ENCODE results near the gene SLC9B2. TPM values are rescaled to one million over a fixed set of nuclear protein-coding genes. Genes with fewer than 3 reads are reported as not detected.
"Not testable (repeated sequence)": the region's sequence is repeated elsewhere in the genome, so short reads cannot be mapped to it uniquely, and the experiment has no call there.

SLC9B2 gene
- total RNA-seq, 1 donor from 2014 or later, result 4.0 TPM

DNA sequence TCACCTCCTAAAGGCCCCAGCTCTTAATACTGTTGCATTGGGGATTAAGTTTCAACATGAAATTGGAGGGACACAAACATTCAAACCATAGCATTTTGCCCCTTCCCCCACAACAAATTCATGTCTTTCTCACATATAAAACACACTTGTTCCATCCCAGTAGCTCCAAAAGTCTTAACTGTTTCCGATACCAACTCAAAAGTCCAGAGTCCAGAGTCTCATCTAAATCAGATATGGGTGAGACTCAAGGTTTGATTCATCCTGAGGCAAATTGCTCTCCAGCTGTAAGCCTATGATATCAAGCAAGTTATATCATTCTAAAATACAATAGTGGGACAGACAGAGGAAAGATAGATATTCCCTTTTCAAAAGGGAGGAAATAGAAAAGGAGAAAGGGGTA is 65.8 kb downstream of the SLC9B2 start:
- no peak overlapping the region for H3K4me3 Mint-ChIP-seq (ENCODE audit: low read depth)
- H3K4me1 Mint-ChIP-seq (ENCODE audit: low read depth), result no peaks in the 10 kb centered on the region
- no peak overlapping the region for H3K27ac Mint-ChIP-seq
- H3K36me3 Mint-ChIP-seq (ENCODE audit: insufficient read depth), result no peaks in the 10 kb centered on the region
- H3K9me3 Mint-ChIP-seq (ENCODE audit: low read depth), result no peaks in the 10 kb centered on the region
- no peak for DNase-seq (ENCODE audit: low spot score, unreplicated experiment)
- H3K27me3 Mint-ChIP-seq, result no peaks in the 10 kb centered on the region
- TF ChIP-seq, protein P1, sequence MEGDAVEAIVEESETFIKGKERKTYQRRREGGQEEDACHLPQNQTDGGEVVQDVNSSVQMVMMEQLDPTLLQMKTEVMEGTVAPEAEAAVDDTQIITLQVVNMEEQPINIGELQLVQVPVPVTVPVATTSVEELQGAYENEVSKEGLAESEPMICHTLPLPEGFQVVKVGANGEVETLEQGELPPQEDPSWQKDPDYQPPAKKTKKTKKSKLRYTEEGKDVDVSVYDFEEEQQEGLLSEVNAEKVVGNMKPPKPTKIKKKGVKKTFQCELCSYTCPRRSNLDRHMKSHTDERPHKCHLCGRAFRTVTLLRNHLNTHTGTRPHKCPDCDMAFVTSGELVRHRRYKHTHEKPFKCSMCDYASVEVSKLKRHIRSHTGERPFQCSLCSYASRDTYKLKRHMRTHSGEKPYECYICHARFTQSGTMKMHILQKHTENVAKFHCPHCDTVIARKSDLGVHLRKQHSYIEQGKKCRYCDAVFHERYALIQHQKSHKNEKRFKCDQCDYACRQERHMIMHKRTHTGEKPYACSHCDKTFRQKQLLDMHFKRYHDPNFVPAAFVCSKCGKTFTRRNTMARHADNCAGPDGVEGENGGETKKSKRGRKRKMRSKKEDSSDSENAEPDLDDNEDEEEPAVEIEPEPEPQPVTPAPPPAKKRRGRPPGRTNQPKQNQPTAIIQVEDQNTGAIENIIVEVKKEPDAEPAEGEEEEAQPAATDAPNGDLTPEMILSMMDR (IDR thresholded peaks at IDR 0.05; ENCODE audit: unreplicated experiment), result no peak

GRCh38 chr4:103008875-103009729 is 67.5 kb downstream of the SLC9B2 start:
- TF ChIP-seq, protein P1 (IDR thresholded peaks at IDR 0.05; ENCODE audit: unreplicated experiment), result peak; percentile 86
- Mint-ChIP-seq H3K9me3 (ENCODE audit: low read depth) (no peaks in the 10 kb centered on the region), H3K36me3 (ENCODE audit: insufficient read depth) (no peaks in the 10 kb centered on the region), H3K4me3 (ENCODE audit: low read depth) (no peak overlapping the region), H3K4me1 (ENCODE audit: low read depth) (no peaks in the 10 kb centered on the region), H3K27ac (no peak overlapping the region), H3K27me3 (peaks cover 5% of the 10 kb centered on the region)
- no peak for DNase-seq (ENCODE audit: low spot score, unreplicated experiment)

DNA sequence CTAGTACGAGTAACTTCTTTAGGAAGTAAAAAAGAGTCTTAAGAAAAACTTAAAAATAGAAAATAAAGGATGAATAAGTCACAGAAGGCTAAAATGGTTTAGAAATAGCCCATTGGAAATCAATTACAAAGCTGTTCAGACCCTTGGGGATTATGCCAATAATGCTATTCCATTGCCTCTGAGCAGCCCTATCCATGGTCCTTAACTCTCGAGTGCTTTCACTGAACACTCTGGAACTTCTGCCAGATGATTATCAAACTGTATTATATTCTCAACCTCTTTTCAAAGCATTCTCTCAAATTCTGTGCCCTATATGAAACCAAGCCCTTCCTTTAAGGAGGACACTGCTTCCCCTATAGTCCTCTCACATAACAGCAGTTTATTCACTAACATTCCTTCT is 74.0 kb downstream of the SLC9B2 start:
- no peaks in the 10 kb centered on the region for H3K9me3 Mint-ChIP-seq (ENCODE audit: low read depth)
- TF ChIP-seq, protein P1 (IDR thresholded peaks at IDR 0.05; ENCODE audit: unreplicated experiment), result no peak
- H3K4me3 Mint-ChIP-seq (ENCODE audit: low read depth), result no peak overlapping the region
- peaks cover 6% of the 10 kb centered on the region for H3K27me3 Mint-ChIP-seq
- no peaks in the 10 kb centered on the region for H3K36me3 Mint-ChIP-seq (ENCODE audit: insufficient read depth)
- no peak overlapping the region for H3K27ac Mint-ChIP-seq
- no peak for DNase-seq (ENCODE audit: low spot score, unreplicated experiment)
- H3K4me1 Mint-ChIP-seq (ENCODE audit: low read depth), result no peaks in the 10 kb centered on the region

- peaks cover 9% of the 10 kb centered on the region for H3K9me3 Mint-ChIP-seq (ENCODE audit: low read depth)
- DNase-seq (ENCODE audit: low spot score, unreplicated experiment), result no peak
- TF ChIP-seq, protein P1 (IDR thresholded peaks at IDR 0.05; ENCODE audit: unreplicated experiment), result no peak
- H3K4me3 Mint-ChIP-seq (ENCODE audit: low read depth), result no peak overlapping the region
- no peak overlapping the region for H3K27ac Mint-ChIP-seq
- H3K4me1 Mint-ChIP-seq (ENCODE audit: low read depth), result no peaks in the 10 kb centered on the region
- no peaks in the 10 kb centered on the region for H3K27me3 Mint-ChIP-seq
- peaks cover 2% of the 10 kb centered on the region for H3K36me3 Mint-ChIP-seq (ENCODE audit: insufficient read depth)
These were observed 81.8 kb downstream of the SLC9B2 start for GRCh38 chr4:102994803-102995202.

DNA sequence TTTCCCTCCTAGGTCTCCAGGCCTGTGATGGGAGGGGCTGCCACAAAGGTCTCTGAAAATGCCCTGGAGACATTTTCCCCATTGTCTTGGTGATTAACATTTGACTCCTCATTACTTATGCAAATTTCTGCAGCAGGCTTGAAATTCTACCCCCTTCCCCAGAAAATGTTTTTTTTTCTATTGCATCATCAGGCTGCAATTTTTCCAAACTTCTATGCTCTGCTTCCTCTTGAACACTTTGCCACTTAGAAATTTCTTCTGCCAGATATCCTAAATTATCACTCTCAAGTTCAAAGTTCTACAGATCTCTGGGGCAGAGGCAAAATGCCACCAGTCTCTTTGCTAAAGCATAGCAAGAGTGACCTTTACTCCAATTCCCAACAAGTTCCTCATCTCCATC is 82.6 kb downstream of the SLC9B2 start:
- H3K36me3 Mint-ChIP-seq (ENCODE audit: insufficient read depth); H3K27ac Mint-ChIP-seq; H3K4me1 Mint-ChIP-seq (ENCODE audit: low read depth); H3K27me3 Mint-ChIP-seq; H3K4me3 Mint-ChIP-seq (ENCODE audit: low read depth); H3K9me3 Mint-ChIP-seq (ENCODE audit: low read depth); DNase-seq (ENCODE audit: low spot score, unreplicated experiment): not testable (repeated sequence)

Measured in progenitor cell of endocrine pancreas (in vitro differentiated cells).